HEK293 (cell line): ENCODE measurements around the gene LRRC7.

Experiments
- CTCF ChIA-PET: fragments of 350-600 bp; formaldehyde crosslinking; extraction: SDS; loops from one replicate; lab custom pipeline; 2021; ENCODE audit warnings: antibody characterized with exemption; lab: Yijun Ruan, JAX
- POLR2A ChIA-PET: fragments of 300-600 bp; formaldehyde crosslinking; extraction: SDS; loops from one replicate; lab custom pipeline; 2020; ENCODE audit warnings: antibody characterized with exemption, inconsistent platforms; lab: Yijun Ruan, JAX
- H3K27ac ChIP-seq: fragments of 200-500 bp; sonication (Bioruptor generic); 2 replicates; pipeline ENCODE4 v1.5.1; 2014; ENCODE audit warnings: low read depth, low read length, control low read depth, inconsistent platforms; ENCODE audit errors: extremely low read depth
- H3K36me3 ChIP-seq, 2 experiments: fragments of 200-500 bp in 1 of 2; sonication (Bioruptor generic) in 1 of 2; 1 replicate in 1 of 2; 2 replicates in 1 of 2; pipeline ENCODE4 v1.5.1; 2014 to 2017; ENCODE audit warnings: inconsistent platforms in 2 of 2, low read length in 2 of 2; ENCODE audit not compliant: control insufficient read depth in 2 of 2, insufficient read depth in 1 of 2
- H3K4me1 ChIP-seq: fragments of 200-500 bp; sonication (Bioruptor generic); 2 replicates; pipeline ENCODE4 v1.5.1; 2014; ENCODE audit warnings: mild to moderate bottlenecking, low read length, inconsistent platforms; ENCODE audit not compliant: control insufficient read depth, insufficient read depth
- H3K4me3 ChIP-seq: 2 replicates; pipeline ENCODE4 v1.5.1; 2011; ENCODE audit warnings: low read depth, mild to moderate bottlenecking, control low read depth, low read length, moderate library complexity
- H3K9me3 ChIP-seq: fragments of 200-500 bp; sonication (Bioruptor generic); 2 replicates; pipeline ENCODE4 v1.5.1; 2014; ENCODE audit warnings: low read depth, low read length, inconsistent platforms; ENCODE audit not compliant: control insufficient read depth, insufficient read depth
- HOXD13 ChIP-seq: sonication (generic); formaldehyde crosslinking; IDR thresholded peaks from 2 replicates; pipeline ENCODE4 v1.8.0; 2022; ENCODE audit warnings: missing genetic modification reagents, borderline replicate concordance
- KLF16 ChIP-seq: fragments of 450-650 bp; formaldehyde crosslinking; IDR thresholded peaks from 2 replicates; pipeline ENCODE4 v1.5.1; 2017; ENCODE audit warnings: missing biosample characterization, missing genetic modification characterization
- PRDM1 ChIP-seq: fragments of 450-650 bp; formaldehyde crosslinking; IDR thresholded peaks from 2 replicates; pipeline ENCODE4; 2016; ENCODE audit warnings: missing biosample characterization, missing genetic modification characterization
- REPIN1 ChIP-seq: fragments of 450-650 bp; formaldehyde crosslinking; IDR thresholded peaks from 2 replicates; pipeline ENCODE4 v1.5.1; 2017; ENCODE audit warnings: missing biosample characterization, missing genetic modification characterization, low read depth
- SP2 ChIP-seq: fragments of 450-650 bp; formaldehyde crosslinking; IDR thresholded peaks from 2 replicates; pipeline ENCODE4 v1.5.1; 2016; ENCODE audit warnings: missing biosample characterization, missing genetic modification characterization
- ZBTB49 ChIP-seq: fragments of 450-650 bp; formaldehyde crosslinking; IDR thresholded peaks from 2 replicates; pipeline ENCODE4 v1.5.1; 2016; ENCODE audit warnings: missing biosample characterization, missing genetic modification characterization, low read depth
- ZNF148 ChIP-seq: fragments of 450-650 bp; formaldehyde crosslinking; IDR thresholded peaks from 2 replicates; pipeline ENCODE4 v1.5.0; 2017; ENCODE audit warnings: missing biosample characterization, missing genetic modification characterization, borderline replicate concordance
- ZNF335 ChIP-seq: fragments of 450-650 bp; formaldehyde crosslinking; conservative IDR thresholded peaks from 2 replicates; pipeline ENCODE4 v1.5.1; 2016; ENCODE audit warnings: missing biosample characterization, missing genetic modification characterization
- ZNF416 ChIP-seq: fragments of 450-650 bp; formaldehyde crosslinking; IDR thresholded peaks from 2 replicates; pipeline ENCODE4 v1.5.1; 2016; ENCODE audit warnings: missing biosample characterization, missing genetic modification characterization
- TF ChIP-seq, protein P1 (sequence below): fragments of 450-650 bp; formaldehyde crosslinking; conservative IDR thresholded peaks from 2 replicates; pipeline ENCODE4 v1.5.1; 2016; ENCODE audit warnings: low read depth, missing biosample characterization, missing genetic modification characterization
- TF ChIP-seq, protein P2 (sequence below): fragments of 450-650 bp; formaldehyde crosslinking; IDR thresholded peaks from 2 replicates; pipeline ENCODE4 v1.5.1; 2017; ENCODE audit warnings: missing biosample characterization, missing genetic modification characterization
- TF ChIP-seq, protein P3 (sequence below): fragments of 450-650 bp; formaldehyde crosslinking; IDR thresholded peaks from 2 replicates; pipeline ENCODE4 v1.5.1; 2016; ENCODE audit warnings: missing biosample characterization, missing genetic modification characterization

Gene LRRC7

DNA sequence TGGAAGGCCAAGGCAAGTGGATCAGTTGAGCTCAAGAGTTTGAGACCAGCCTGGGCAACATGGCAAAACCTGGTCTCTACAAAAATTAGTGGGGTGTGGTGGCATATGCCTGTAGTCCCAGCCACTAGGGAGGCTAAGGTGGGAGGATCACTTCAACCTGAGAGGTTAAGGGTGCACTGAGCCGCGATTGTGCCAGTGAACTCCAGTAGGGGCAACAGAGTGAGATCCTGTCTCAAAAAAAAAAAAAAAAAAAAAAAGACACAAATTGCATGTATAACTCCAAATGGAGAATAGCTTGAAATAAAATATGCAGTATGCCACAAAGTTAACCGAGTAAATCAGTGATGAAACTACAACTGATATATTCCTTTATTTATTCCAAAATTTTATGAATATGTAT is 586.0 kb downstream of the LRRC7 start (continued):
- TF ChIP-seq, protein P1, sequence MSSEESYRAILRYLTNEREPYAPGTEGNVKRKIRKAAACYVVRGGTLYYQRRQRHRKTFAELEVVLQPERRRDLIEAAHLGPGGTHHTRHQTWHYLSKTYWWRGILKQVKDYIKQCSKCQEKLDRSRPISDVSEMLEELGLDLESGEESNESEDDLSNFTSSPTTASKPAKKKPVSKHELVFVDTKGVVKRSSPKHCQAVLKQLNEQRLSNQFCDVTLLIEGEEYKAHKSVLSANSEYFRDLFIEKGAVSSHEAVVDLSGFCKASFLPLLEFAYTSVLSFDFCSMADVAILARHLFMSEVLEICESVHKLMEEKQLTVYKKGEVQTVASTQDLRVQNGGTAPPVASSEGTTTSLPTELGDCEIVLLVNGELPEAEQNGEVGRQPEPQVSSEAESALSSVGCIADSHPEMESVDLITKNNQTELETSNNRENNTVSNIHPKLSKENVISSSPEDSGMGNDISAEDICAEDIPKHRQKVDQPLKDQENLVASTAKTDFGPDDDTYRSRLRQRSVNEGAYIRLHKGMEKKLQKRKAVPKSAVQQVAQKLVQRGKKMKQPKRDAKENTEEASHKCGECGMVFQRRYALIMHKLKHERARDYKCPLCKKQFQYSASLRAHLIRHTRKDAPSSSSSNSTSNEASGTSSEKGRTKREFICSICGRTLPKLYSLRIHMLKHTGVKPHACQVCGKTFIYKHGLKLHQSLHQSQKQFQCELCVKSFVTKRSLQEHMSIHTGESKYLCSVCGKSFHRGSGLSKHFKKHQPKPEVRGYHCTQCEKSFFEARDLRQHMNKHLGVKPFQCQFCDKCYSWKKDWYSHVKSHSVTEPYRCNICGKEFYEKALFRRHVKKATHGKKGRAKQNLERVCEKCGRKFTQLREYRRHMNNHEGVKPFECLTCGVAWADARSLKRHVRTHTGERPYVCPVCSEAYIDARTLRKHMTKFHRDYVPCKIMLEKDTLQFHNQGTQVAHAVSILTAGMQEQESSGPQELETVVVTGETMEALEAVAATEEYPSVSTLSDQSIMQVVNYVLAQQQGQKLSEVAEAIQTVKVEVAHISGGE (tag by site-specific recombination): no peak
- TF ChIP-seq, protein P2, sequence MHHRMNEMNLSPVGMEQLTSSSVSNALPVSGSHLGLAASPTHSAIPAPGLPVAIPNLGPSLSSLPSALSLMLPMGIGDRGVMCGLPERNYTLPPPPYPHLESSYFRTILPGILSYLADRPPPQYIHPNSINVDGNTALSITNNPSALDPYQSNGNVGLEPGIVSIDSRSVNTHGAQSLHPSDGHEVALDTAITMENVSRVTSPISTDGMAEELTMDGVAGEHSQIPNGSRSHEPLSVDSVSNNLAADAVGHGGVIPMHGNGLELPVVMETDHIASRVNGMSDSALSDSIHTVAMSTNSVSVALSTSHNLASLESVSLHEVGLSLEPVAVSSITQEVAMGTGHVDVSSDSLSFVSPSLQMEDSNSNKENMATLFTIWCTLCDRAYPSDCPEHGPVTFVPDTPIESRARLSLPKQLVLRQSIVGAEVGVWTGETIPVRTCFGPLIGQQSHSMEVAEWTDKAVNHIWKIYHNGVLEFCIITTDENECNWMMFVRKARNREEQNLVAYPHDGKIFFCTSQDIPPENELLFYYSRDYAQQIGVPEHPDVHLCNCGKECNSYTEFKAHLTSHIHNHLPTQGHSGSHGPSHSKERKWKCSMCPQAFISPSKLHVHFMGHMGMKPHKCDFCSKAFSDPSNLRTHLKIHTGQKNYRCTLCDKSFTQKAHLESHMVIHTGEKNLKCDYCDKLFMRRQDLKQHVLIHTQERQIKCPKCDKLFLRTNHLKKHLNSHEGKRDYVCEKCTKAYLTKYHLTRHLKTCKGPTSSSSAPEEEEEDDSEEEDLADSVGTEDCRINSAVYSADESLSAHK (tag by site-specific recombination): no peak

- Histone ChIP-seq H3K36me3 (peaks cover 0 to 4% of the 10 kb centered on the region in 2 experiments; a peak in 1 of 3 replicates), H3K9me3 (no peaks in the 10 kb centered on the region), H3K4me1 (no peaks in the 10 kb centered on the region), H3K27ac (no peak overlapping the region), H3K4me3 (no peak overlapping the region)
- POLR2A ChIA-PET: no interaction called here
- TF ChIP-seq PRDM1 (tag by site-specific recombination): no peak
- TF ChIP-seq HOXD13 (CRISPR knock-in tag): no peak
- TF ChIP-seq, protein P3, sequence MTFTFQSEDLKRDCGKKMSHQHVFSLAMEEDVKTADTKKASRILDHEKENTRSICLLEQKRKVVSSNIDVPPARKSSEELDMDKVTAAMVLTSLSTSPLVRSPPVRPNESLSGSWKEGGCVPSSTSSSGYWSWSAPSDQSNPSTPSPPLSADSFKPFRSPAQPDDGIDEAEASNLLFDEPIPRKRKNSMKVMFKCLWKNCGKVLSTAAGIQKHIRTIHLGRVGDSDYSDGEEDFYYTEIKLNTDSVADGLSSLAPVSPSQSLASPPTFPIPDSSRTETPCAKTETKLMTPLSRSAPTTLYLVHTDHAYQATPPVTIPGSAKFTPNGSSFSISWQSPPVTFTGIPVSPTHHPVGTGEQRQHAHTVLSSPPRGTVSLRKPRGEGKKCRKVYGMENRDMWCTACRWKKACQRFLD (tag by site-specific recombination): no peak
- no peak for TF ChIP-seq ZNF148 (tag by site-specific recombination)
- no peak for TF ChIP-seq REPIN1 (tag by site-specific recombination)
- TF ChIP-seq KLF16: no peak
- no peak for TF ChIP-seq ZBTB49
- no peak for TF ChIP-seq ZNF335 (tag by site-specific recombination)
- TF ChIP-seq SP2: no peak
- no peak for TF ChIP-seq ZNF416
- CTCF ChIA-PET: no interaction called here
Measured at GRCh38 chr1:70156529-70157120, 588.9 kb downstream of the LRRC7 start.
